Activated T-cell treated with anti-CD3 and anti-CD28 coated beads for 1 hour (primary cell): ENCODE data around the gene GSTM4.
A peak's percentile ranks its signal among the peaks of the same experiment; 100 is the strongest.
"Not testable (repeated sequence)": the region's sequence is repeated elsewhere in the genome, so short reads cannot be mapped to it uniquely, and the experiment has no call there.

Experiments
- DNase-seq: peaks from one replicate; pipeline ENCODE4 v3.0.0-alpha.2; 2020; ENCODE audit warnings: low read depth

The GSTM4 gene

GRCh38 chr1:109637446-109637845 is 18.5 kb upstream of the GSTM4 start:
- DNase-seq: no peak

DNA sequence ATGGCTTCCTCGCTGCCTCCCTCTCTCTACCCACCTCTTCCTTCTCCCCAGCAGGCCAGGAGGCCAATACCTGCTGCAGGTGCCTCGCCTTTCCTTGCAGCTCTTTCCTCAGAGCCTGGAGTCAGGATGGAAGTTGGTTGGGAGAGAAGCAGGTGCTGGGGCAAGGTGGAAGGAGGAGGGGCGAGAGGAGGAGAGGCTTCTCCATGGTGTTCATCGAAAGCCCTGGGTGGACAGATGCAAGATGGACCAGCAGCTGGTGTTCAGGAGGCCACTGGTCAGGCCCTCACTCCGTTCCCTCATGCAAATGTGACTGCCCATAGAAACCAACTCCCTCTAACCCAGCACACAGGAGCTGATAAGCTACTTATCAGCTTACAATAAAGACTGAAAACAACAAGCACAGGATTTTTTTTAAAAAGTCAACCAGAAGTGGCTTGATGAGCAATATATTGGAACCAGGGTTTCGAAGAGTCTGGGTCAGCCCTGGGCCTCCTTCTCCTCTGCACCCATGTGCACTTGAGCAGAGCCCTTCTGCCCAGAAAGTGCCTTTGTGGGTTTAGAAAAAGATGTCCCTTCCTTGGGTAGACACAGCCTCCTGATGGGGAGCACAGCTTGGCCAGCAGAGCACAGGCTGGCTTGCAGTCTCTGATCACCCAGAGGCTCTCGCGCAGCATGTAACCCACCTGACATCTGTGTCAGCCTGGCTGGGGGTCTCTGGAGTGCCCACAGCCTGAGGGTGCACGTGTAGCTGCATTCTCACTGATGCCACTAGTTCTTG is 16.6 kb upstream of the GSTM4 start:
- DNase-seq: no peak

- DNase-seq: no peak
Observed at GRCh38 chr1:109639841-109640184, 16.1 kb upstream of the GSTM4 start.

GRCh38 chr1:109640285-109640865 is 15.5 kb upstream of the GSTM4 start:
- peak; percentile 94 for DNase-seq

DNA sequence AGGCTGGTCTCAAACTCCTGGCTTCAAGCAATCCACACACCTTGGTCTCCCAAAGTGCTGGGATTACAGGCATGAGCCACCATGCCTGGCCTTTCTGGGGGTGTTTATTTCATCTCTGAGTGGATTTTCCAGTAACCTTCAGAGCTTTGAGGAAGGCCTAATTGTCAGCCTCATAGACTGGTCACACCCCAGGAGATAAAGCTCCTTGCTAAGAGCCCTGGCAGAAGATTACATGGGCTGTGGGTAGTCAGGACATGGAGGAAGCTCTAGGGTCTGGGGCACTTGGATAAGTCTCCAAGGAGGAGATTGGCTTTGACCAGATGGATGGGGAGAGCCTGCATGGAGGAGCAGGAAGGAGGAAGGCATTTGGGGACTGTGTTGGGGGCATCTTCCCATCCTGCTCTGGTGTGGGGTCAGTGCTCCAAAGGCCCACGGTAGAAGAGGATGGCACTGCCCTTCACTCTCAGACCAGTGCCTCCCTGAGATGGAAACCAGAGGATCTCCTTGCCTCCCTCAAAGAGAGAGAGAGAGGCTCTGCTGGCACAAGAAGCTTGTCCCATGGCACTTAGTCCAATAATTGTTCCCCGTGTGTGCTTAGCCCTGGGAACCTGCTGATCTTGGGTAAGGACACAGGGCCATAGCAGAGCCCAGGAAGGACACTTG is 14.7 kb upstream of the GSTM4 start:
- no peak for DNase-seq

GRCh38 chr1:109641861-109642260 is 14.0 kb upstream of the GSTM4 start:
- DNase-seq: no peak

GRCh38 chr1:109642626-109643025 is 13.3 kb upstream of the GSTM4 start:
- no peak for DNase-seq

DNA sequence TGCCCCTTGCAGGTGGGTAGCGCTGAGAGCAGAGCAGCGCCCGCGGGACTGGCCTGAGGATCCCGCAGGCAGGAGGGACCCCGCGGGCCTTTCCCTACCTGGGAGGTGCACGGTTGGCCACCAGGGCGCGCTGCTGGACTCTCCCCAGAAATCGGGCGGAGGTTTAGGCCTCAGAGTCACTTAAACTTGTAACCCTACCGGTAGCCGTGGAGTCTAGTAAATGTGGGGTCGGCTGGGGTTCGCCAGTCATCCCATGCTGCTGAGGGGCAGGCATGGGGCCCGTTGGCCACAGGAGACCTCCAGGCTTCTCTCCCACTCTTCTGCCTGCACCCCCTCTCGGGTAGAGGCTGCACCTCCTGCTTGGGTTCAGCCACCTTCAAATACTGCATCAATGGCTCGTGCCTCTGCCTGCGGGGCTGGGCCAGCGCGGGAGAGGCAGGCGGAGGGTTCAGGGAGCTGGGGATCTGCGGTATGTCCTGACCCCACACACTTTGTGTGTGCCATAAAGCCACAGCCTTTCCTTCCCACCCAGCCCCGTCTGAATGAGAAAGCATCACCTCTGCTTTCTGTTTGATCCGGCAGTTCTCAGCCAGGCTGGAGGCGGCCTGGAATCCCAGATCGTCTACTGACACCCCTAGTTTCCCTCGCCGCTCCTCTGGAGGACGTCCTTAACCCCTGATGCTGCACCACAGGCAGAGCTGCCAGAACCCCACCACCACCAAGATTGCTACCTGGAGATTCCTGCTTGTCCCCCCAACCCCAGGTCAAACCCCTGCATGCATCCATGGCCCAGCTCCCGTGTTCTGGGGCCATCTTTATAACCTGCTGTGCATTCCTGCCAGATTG is 12.3 kb upstream of the GSTM4 start:
- DNase-seq: peak; percentile 86

DNA sequence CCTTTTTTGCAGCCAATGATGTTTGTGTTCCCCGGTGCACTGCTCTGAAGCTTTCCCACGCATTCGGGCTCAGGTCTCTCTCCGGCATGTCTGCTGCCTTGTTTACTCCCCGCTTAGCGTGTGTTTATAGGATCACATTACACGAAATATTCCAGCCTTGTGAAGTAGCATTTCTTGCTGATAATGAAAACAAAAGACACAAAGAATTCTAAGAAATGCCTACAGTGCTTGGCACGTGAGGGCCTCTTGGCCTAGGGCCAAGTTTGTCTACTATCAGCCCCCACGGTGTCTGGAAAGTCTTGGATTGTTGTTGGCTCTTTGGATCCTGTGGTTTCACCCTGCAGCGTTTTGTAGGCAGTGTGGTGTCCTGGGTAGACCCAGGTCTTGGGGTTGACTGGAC is 11.2 kb upstream of the GSTM4 start:
- DNase-seq: no peak

DNA sequence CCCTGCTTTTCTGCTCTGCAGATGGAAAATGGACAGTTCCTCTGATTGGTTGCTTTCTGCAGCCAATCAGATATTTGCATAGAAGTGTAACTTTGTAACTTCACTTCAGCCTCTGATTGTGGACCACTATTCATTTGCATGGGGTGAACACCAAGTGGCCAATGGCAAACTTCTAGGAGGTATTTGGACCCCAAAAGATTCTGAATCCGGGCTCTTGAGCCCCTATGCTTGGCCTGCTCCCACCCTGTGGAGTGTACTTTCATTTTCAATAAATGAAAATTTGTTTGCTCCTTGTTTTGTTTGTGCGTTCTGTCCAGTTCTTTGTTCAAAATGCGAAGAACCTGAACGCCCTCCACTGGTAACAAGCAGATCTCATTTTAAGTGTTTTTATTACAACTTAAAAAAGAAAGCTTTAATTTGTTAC is 6.4 kb upstream of the GSTM4 start:
- no peak for DNase-seq

- no peak for DNase-seq
Observed at GRCh38 chr1:109650609-109651008, 5.3 kb upstream of the GSTM4 start.

DNA sequence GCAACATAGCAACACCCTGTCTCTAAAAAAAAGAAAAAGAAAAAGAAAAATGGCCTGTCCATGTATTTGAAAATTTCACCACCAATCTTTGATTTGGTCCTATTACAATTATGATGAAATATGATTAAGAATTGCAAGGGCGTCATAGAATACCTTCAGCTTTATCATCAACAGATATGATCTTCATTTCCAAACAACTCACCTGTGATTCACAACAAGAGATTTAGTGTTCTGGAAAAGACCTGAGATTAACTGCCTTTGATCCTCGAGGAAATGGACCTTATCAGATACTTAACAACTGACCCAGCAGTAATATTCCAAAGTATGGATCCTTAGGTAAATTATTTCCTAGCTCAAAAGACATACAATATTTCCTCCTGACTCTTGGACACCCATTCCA is 3.5 kb upstream of the GSTM4 start:
- no peak for DNase-seq

DNA sequence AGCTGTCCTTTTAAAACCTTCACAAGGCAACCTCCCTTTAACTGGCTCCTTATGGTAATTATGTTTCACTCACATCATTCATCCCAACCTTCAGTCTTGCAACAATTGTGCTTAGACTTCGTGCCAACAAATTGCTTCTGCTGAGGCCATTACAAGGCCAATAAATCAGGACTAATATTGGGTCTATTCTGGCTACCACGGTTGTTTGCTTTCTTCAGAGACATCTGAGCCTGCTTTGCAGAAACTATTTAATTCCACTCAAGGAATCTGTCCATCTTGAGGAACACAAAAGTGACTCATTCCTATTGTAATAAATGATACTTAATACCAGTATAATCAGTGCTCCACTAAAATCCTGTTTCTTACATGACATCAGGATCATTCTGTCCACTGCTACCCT is 2.6 kb upstream of the GSTM4 start:
- no peak for DNase-seq

- no peak for DNase-seq
Observed at GRCh38 chr1:109654519-109654918, 1.4 kb upstream of the GSTM4 start.

DNA sequence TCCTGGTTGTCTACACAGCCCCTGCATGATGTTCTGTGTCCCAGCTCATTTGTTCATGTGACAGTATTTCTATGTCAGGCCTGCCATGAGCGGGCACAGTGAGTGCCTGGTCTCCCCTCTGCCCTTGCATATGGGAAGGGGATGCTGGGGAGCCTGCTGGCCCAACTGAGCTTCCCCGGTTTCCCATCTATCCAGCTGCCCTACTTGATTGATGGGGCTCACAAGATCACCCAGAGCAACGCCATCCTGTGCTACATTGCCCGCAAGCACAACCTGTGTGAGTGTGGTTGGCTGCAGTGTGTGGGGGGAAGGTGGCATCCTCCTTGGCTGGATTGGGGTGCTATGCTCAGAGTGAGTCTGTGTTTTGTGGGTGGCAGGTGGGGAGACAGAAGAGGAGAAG is 1.5 kb downstream of the GSTM4 start:
- DNase-seq: no peak

GRCh38 chr1:109657970-109658369 is 2.1 kb downstream of the GSTM4 start:
- DNase-seq: no peak

GRCh38 chr1:109658533-109659042 is 2.7 kb downstream of the GSTM4 start:
- no peak for DNase-seq

- DNase-seq: no peak
Observed at GRCh38 chr1:109659145-109659544, 3.2 kb downstream of the GSTM4 start.

- DNase-seq: no peak
Observed at GRCh38 chr1:109659997-109660690, 4.2 kb downstream of the GSTM4 start.

- DNase-seq: not testable (repeated sequence)
Observed at GRCh38 chr1:109660691-109661026, 4.8 kb downstream of the GSTM4 start.

DNA sequence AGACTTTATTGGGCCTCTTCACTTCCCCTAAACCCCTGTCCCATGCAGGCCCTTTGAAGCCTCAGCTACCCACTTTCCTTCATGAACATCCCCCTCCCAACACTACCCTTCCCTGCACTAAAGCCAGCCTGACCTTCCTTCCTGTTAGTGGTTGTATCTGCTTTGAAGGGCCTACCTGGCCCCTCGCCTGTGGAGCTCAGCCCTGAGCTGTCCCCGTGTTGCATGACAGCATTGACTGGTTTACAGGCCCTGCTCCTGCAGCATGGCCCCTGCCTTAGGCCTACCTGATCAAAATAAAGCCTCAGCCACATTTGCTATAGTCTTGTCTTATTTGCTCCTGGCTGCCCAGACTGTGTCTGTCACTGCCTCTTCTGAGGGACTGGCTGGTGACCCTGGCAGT is 5.5 kb downstream of the GSTM4 start:
- no peak for DNase-seq

DNA sequence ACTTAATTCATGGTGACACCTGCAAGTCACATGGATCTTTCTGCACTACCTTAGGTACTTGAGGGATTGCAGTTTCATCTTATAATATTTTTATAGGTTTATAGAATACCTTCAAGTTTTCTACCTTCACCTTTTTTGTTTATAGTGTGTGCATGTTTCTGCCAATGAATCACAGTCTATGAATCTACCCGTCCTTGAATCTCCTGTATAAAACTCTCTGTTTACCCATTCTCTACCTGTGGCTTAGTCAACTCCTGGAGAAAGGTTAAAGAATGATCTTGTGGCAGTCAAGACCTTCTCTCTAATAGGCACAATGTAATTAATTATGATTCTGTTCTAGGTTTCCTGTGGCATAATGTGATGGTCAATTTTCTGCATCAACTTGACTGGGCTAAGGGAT is 8.8 kb downstream of the GSTM4 start:
- DNase-seq: no peak
